ENCODE data around the gene TRIM44. TPM values are rescaled to one million over a fixed set of nuclear protein-coding genes. Genes with fewer than 3 reads are reported as not detected.

Gene TRIM44
- total and polyA plus RNA-seq, 4 donors = 3.7 to 15.1 (median 10.4) TPM

- Histone ChIP-seq H3K4me1 (ENCODE audit: control insufficient read depth in 4 of 4, insufficient read depth in 4 of 4, low read length in 3 of 4) (peaks cover 11 to 27% (median 21%) of the 10 kb centered on the region in 4 donors), H3K36me3 (ENCODE audit: control insufficient read depth in 4 of 4, insufficient read depth in 3 of 4, low read depth in 1 of 4, low read length in 3 of 4) (no peaks in the 10 kb centered on the region), H3K27me3 (ENCODE audit: control insufficient read depth in 4 of 4, insufficient read depth in 4 of 4, low read length in 3 of 4) (peaks cover 0 to 2% (median 0%) of the 10 kb centered on the region in 4 donors), H3K27ac (ENCODE audit: low read depth in 1 of 2, low read length in 2 of 2) (peak within 1 kb of the TSS; percentile 38 to 86), H3K4me3 (ENCODE audit: low read depth in 1 of 3, low read length in 3 of 3) (peak within 1 kb of the TSS; percentile 42 to 73 (median 66)), H3K9me3 (ENCODE audit: control insufficient read depth in 4 of 4, low read length in 3 of 4) (no peaks in the 10 kb centered on the region), H3K9ac (ENCODE audit: low read depth in 1 of 2, low read length in 2 of 2) (no peak within 1 kb of the TSS)
- TF ChIP-seq EGR1 (IDR thresholded peaks at IDR 0.05; ENCODE audit: low read depth in 2 of 2) = no peak
- TF ChIP-seq MAX (IDR thresholded peaks at IDR 0.05) = peak; percentile 27
- 7% methylated on average over 57 of the region's 57 CpGs for WGBS
- DNase-seq (ENCODE audit: low spot score) = peak; percentile 37
Observed at GRCh38 chr11:35617687-35618496, 44.7 kb upstream of the TRIM44 start, which contains the start of gene FJX1. Gene FJX1 (plus strand): TSS chr11:35618460. CDS start chr11:35618637, 177 bp downstream.

GRCh38 chr11:35618497-35619115 lies 44.0 kb upstream of the TRIM44 start:
- Histone ChIP-seq H3K27ac (ENCODE audit: low read depth in 1 of 2, low read length in 2 of 2) (peak overlapping the region; percentile 38 to 56), H3K36me3 (ENCODE audit: control insufficient read depth in 4 of 4, insufficient read depth in 3 of 4, low read depth in 1 of 4, low read length in 3 of 4) (no peaks in the 10 kb centered on the region), H3K4me3 (ENCODE audit: low read depth in 1 of 3, low read length in 3 of 3) (peak overlapping the region in 2 of 3 donors; percentile 66 to 73), H3K4me1 (ENCODE audit: control insufficient read depth in 4 of 4, insufficient read depth in 4 of 4, low read length in 3 of 4) (peaks cover 11 to 27% (median 21%) of the 10 kb centered on the region in 4 donors), H3K9ac (ENCODE audit: low read depth in 1 of 2, low read length in 2 of 2) (no peak overlapping the region), H3K9me3 (ENCODE audit: control insufficient read depth in 4 of 4, low read length in 3 of 4) (no peaks in the 10 kb centered on the region), H3K27me3 (ENCODE audit: control insufficient read depth in 4 of 4, insufficient read depth in 4 of 4, low read length in 3 of 4) (peaks cover 0 to 3% (median 0%) of the 10 kb centered on the region in 4 donors)
- DNase-seq (ENCODE audit: low spot score) = no peak
- TF ChIP-seq SP1 (IDR thresholded peaks at IDR 0.05) (no peak), ZBTB33 (IDR thresholded peaks at IDR 0.05) (no peak), GABPA (IDR thresholded peaks at IDR 0.05 in 1 of 2, conservative IDR thresholded peaks at IDR 0.05 in 1 of 2) (no peak), HNF4G (IDR thresholded peaks at IDR 0.05) (no peak), ATF3 (IDR thresholded peaks at IDR 0.05) (no peak), FOXA1 (IDR thresholded peaks at IDR 0.05) (no peak), NR2F2 (IDR thresholded peaks at IDR 0.05) (no peak), HNF4A (conservative IDR thresholded peaks at IDR 0.05) (no peak), RAD21 (IDR thresholded peaks at IDR 0.05) (no peak), JUND (IDR thresholded peaks at IDR 0.05) (no peak), REST (IDR thresholded peaks at IDR 0.05) (no peak)
- WGBS = 1% methylated on average over 91 of the region's 91 CpGs
